HEK293T (cell line): ENCODE data around the gene SLC13A3.

Experiments used
- ARNT ChIP-seq: fragments of 450-650 bp; IDR thresholded peaks from 2 replicates; pipeline ENCODE4 v1.6.1; 2017; ENCODE audit warnings: mild to moderate bottlenecking
- BHLHE40 ChIP-seq: fragments of 450-650 bp; IDR thresholded peaks from 2 replicates; pipeline ENCODE4 v1.6.1; 2016; ENCODE audit warnings: mild to moderate bottlenecking, moderate library complexity, borderline replicate concordance
- CTBP1 ChIP-seq: fragments of 450-650 bp; IDR thresholded peaks from 2 replicates; pipeline ENCODE4 v1.6.1; 2016; ENCODE audit warnings: borderline replicate concordance
- ELF4 ChIP-seq: fragments of 450-650 bp; IDR thresholded peaks from 2 replicates; pipeline ENCODE4 v1.6.1; 2017; ENCODE audit warnings: antibody characterized with exemption
- FOXA1 ChIP-seq: fragments of 450-650 bp; IDR thresholded peaks from 2 replicates; pipeline ENCODE4 v1.6.1; 2016; ENCODE audit warnings: mild to moderate bottlenecking
- FOXK2 ChIP-seq: fragments of 450-650 bp; IDR thresholded peaks from 2 replicates; pipeline ENCODE4 v1.6.1; 2016; ENCODE audit warnings: mild to moderate bottlenecking
- HDGF ChIP-seq: fragments of 450-650 bp; IDR thresholded peaks from 2 replicates; pipeline ENCODE4 v1.6.1; 2017; ENCODE audit warnings: antibody characterized with exemption, borderline replicate concordance
- L3MBTL2 ChIP-seq: fragments of 450-650 bp; conservative IDR thresholded peaks from 2 replicates; pipeline ENCODE4 v1.6.1; 2016; ENCODE audit warnings: mild to moderate bottlenecking
- LEF1 ChIP-seq: fragments of 450-650 bp; IDR thresholded peaks from 2 replicates; pipeline ENCODE4 v1.6.1; 2017; ENCODE audit warnings: mild to moderate bottlenecking, borderline replicate concordance
- NFRKB ChIP-seq: fragments of 450-650 bp; IDR thresholded peaks from 2 replicates; pipeline ENCODE4 v1.6.1; 2016; ENCODE audit warnings: mild to moderate bottlenecking, moderate library complexity
- SP1 ChIP-seq: fragments of 450-650 bp; IDR thresholded peaks from 2 replicates; pipeline ENCODE4 v1.6.1; 2017
- SUZ12 ChIP-seq: fragments of 450-650 bp; IDR thresholded peaks from 2 replicates; pipeline ENCODE4 v1.6.1; 2016; ENCODE audit warnings: mild to moderate bottlenecking
- TARDBP ChIP-seq: fragments of 450-650 bp; IDR thresholded peaks from 2 replicates; pipeline ENCODE4 v1.6.1; 2016

DNA sequence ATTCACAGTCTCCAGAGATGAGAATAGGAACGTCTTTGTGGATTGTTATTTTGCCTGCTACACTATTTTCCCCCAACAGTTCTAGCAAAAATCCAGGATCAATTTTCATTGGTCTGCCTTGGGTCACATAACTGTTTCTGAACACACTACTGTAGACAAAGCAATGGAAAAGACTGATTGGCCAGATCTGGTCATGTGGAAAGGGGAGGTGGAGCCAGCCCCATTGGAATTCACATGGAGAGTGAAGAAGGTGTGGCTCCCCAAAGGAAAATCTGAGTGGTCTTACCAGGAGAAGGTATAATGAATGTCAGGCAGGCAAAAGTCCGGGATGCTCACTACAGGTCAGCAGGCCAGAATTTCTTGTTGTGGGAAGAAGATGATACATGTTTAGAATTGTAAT is 47.5 kb upstream of the SLC13A3 start:
- TF ChIP-seq FOXK2 (no peak), ARNT (no peak), LEF1 (no peak), TARDBP (no peak), NFRKB (no peak), HDGF (no peak), SP1 (no peak), FOXA1 (no peak), ELF4 (no peak), L3MBTL2 (no peak), SUZ12 (no peak), BHLHE40 (no peak), CTBP1 (no peak)
